GM10266 (cell line): ENCODE measurements around the gene TIMM8A.

Experiments used
- DNase-seq: peaks from one replicate; pipeline ENCODE4 v3.0.0; 2012; ENCODE audit errors: extremely low spot score
- TF ChIP-seq, protein P1 (sequence below): IDR thresholded peaks from 2 replicates; pipeline ENCODE4 v1.5.1; 2012; ENCODE audit warnings: mild to moderate bottlenecking, low read depth; ENCODE audit not compliant: control insufficient read depth, insufficient read depth; ENCODE audit errors: missing control alignments

The TIMM8A gene

DNA sequence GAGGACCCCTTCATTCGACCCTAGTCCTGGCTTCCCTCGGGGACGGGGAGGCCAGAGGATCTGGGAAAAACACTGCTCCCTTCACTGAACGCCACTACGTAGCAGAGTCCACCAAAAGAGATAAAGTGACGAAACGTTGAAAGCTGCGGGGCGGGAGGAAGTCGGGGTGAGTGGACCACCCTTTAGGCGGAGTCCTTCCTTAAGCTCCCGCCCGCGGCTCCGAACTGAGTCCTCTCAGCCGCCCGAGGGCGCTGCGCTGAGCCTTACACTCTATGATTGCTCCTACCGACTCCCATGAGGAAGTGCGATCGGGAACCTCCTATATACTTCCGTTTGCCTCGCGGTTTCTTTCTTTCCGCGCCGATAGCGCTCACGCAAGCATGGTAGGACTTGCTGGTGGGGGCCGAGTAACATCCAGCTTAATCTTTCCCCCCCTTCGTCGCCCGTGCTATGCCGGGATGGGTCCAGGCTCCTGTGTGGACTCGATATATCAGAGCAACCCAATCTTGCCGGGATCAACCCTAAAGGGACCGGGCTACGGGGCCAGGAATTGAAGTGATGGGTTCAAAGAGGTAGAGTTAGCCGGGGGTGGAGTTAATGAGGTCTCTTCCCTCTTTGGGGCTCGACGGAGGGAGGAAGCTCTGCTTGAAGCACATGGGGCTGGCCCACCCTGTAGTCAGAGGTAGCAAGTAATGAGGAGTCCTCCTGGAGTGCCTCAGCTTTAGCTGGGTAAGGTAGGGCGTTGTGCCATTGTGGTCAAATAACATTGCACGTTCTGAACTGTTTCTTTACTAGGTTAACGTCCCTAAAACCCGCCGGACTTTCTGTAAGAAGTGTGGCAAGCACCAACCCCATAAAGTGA lies 42.4 kb upstream of the TIMM8A start, which contains the start of gene RPL36A:
Gene RPL36A (plus strand): TSS at position 348 of the 862 bp plus-strand sequence. CDS start 33 bp downstream, at position 381.
- DNase-seq, result peak; percentile 65
- TF ChIP-seq, protein P1, sequence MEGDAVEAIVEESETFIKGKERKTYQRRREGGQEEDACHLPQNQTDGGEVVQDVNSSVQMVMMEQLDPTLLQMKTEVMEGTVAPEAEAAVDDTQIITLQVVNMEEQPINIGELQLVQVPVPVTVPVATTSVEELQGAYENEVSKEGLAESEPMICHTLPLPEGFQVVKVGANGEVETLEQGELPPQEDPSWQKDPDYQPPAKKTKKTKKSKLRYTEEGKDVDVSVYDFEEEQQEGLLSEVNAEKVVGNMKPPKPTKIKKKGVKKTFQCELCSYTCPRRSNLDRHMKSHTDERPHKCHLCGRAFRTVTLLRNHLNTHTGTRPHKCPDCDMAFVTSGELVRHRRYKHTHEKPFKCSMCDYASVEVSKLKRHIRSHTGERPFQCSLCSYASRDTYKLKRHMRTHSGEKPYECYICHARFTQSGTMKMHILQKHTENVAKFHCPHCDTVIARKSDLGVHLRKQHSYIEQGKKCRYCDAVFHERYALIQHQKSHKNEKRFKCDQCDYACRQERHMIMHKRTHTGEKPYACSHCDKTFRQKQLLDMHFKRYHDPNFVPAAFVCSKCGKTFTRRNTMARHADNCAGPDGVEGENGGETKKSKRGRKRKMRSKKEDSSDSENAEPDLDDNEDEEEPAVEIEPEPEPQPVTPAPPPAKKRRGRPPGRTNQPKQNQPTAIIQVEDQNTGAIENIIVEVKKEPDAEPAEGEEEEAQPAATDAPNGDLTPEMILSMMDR, result peak; percentile 65

DNA sequence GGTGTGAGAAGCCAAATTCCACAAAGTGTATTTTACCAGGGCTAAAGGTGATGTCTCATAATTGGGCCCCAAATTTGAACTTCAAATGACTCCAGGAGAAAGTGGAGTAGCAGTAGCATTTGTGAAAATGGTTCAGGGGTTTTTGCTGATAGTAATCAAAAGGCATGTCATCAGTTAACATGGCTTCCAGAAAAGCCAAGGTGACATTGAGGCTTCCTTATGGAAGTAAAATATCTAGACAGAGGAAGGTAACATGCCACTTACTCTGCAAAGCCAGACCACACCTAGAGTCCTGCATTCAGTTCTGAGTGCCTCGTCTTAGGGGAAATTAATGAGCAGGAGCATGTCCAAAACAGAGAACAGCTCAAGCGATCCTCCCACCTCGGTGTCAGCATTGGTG lies 40.1 kb upstream of the TIMM8A start:
- no peak for DNase-seq
- TF ChIP-seq, protein P1, result no peak

DNA sequence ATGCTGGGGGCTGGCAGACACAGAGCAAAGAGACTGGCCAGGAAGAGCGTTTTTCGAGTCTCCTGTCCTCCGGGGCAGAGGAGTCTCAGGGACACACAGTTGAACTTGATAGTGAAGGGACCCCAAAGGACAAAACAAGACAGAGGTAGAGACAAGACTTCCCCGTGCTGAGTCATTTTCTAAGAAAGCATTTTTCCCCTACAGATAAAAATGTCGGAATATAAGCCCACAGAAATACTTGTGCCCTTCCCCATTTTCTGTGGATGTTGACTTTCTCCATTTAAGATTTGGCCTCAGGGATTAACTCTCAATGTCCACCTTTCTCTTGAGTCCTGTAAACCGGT lies 38.0 kb upstream of the TIMM8A start:
- TF ChIP-seq, protein P1, result no peak
- DNase-seq, result no peak

DNA sequence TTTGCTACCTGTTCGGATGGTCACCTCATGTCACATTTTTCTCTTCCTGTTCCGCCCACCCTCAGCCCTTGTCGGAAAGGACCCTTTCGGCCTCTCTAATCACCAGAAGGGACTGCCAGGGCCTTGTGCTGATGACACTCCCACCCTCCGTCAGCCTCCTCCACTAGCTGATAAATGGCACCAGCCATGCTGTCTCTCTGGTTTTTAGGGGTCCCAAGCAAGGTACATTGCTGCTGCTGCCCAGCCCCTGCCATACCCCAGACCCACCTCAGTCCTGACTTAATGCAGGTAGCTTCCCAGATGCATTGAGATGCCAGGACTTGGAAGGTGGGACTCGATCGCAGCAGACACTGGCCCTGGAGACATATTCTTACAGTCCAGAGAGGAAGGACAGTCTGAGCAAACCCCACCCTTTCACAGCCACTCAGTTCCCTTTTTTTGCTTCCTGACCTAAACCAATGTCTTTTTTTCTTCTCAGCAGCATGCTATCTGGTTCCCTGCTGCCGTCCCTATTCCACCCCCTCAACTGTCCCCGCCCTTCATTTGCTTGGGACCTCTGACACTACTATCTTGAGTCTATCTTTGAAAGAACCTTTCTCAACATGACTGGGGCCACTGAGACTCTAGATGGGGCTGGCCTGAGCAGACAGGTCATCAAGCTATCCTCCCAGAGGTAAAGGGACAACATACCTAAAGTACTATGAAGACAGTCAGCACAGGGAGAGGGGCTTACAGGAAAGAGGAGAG lies 37.4 kb upstream of the TIMM8A start, which contains the start of gene BTK:
Gene BTK (minus strand): TSS at position 397 of the 747 bp plus-strand sequence. CDS start 10,907 bp downstream, outside the sequence.
- DNase-seq, result peak; percentile 46
- TF ChIP-seq, protein P1, result no peak

DNA sequence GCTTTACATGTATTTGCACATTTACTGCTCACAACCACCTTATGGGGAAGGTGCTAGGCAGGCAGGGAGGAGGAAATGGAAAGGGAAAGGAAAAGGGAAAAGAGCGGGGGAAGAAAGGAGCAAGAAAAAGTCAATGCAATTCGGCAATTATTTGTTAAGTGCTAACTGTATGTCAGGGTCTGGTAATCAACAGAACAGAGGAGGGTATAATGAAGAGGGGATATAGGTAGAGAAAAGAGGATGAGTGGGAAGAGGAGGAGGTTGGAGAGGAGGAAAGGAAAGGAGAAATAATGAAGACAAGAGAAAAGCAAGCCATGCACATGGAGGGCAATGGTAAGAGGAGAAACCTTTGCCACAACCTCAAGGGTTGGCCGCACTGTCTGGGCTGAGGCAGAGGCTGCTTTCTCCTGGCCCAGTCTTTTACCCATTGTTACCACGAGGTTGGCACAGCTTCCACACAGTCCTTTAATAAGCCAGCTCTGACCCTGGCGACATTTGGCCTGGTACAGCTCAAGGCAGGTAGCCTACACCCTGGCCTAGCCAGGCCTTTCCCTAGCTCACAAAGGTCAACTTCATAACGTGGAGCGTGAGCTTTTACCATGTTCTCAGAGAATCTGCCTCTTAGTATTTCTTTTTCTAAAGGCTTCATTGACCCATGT lies 36.6 kb upstream of the TIMM8A start:
- TF ChIP-seq, protein P1, result no peak
- DNase-seq, result no peak

DNA sequence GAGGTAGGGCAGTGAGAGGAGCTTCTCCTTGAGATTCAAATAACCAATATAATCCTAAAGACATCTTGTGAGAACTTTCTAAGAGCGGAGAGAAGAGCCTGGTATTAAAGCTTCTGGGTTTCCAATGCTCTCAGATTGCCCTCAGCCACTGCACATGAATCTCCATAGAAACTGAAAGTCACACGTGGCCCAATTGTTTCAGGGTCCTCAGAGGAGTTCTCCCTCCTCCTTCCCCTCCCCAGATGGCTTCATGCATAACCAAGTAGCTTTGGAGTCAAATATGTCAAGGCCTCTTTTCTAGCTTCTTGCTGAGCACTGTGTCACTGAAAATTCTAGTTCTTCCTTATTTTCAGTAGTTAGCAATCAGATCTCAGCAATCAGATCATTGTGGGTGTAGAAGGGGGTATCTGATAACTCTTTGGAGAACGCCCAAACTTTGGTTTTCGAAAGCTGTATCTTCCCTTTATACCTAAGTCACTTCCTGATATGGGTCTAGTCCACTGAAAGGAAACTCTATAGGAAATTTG lies 35.2 kb upstream of the TIMM8A start:
- TF ChIP-seq, protein P1, result no peak
- DNase-seq, result peak; percentile 29
